ENCODE measurements around the gene WDR38.

Gene WDR38

DNA sequence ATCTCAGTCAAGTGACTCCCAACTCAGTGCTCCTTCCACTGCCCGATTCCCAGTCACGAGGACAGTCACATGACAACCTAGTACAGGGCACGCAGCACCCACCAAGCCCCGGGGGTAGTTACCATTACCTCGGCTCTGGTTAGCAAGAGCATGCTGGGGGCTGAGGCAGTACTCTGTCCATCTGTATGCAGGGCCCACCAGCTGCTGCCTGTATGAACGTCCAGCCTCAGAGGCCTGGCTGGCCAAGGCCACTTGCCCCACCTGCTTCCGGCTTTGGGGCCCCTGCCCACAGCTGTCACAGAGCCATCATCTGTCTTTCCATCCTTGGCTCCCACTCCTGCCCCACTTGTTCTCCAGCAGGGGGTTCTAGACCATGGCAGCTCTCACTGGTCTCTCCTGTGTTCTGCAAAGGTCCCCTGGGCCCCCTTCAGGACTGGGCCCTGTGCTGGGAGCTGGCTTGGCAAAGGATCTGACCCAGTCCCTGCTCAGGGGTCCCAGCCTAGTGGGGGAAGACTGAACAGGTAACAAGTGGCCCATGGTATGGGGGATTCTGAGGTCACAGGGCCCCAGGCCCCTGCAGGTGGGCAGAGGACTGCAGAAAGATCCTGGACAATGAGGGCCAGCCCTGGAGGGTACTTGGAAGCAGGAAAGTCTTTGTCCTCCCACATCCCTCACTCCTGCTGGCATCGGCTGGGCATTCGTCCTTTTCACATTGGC, 5.2 kb downstream of the WDR38 start:
- DNase-seq (ENCODE audit: low spot score), result no peak

DNA sequence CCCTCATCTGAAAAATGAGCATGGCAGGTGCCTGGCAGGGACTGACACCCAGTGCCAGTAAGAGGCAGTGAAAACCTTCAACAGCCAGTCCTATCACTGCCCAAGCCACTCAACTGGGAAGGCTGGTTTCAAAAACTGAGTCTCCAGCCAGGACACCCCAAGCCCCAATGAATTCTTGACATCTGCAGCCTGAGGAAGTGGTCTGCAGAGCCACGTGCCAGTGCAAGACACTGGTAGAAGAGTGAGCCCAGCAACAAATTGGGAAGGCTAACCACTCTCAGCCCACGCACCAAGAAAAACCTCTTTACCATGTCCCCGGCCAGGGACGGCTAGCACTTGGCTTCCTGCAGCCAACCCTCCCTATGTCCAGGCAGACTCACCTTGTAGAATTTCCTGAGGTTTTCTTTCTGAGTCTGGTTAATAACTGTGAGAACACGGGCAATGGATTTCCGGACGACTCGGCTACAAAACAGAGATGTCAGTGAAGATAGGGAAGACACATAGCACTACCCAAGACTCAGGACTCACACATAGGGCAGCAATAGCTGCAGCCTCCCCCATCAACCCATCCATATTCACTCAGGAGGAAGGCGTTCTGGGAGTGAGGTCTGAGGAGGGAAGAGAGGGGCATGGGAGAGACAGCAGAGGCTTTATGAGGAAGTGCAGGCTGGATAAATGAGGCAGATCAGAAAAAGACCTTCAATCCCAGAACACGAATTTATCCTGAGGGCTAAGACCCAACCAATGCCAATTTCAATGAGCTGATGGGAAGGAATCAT, 6.7 kb downstream of the WDR38 start:
- DNase-seq (ENCODE audit: low spot score), result no peak

DNA sequence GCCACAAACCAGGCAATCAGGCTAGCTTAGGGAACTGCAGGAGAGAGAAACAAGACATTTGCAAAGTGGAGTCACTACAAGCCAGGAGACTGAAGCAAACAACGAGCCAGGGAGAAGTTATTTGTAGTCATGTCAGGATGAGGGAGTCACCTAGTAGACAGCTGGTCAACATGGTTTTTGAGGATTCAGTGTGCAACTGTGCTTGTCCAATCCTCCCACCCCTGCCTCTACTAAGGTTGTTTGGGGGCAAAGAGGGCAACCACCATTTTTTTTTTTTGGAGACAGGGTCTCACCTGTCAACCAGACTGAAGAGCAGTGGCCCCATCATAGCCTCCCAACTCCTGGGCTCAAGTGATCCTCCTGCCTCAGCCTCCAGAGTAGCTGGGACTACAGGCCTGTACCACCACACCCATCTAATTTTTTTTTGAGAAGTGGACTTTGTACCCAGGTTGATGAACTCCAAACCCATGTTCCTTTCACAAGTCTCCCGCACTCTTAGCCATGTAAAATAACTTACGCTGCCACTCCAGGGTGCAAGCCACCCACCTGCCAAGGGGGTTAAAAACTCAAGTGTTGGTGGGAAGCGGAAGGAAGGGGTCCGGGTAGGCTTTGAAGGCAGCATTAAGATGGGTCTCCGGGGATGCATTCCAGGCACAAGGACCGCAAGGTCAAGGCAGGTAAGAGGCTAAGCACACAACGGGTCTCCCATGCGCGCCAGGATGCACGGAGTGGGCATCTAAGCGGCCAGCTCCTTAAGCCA, 7.5 kb downstream of the WDR38 start:
- DNase-seq (ENCODE audit: low spot score), result no peak

DNA sequence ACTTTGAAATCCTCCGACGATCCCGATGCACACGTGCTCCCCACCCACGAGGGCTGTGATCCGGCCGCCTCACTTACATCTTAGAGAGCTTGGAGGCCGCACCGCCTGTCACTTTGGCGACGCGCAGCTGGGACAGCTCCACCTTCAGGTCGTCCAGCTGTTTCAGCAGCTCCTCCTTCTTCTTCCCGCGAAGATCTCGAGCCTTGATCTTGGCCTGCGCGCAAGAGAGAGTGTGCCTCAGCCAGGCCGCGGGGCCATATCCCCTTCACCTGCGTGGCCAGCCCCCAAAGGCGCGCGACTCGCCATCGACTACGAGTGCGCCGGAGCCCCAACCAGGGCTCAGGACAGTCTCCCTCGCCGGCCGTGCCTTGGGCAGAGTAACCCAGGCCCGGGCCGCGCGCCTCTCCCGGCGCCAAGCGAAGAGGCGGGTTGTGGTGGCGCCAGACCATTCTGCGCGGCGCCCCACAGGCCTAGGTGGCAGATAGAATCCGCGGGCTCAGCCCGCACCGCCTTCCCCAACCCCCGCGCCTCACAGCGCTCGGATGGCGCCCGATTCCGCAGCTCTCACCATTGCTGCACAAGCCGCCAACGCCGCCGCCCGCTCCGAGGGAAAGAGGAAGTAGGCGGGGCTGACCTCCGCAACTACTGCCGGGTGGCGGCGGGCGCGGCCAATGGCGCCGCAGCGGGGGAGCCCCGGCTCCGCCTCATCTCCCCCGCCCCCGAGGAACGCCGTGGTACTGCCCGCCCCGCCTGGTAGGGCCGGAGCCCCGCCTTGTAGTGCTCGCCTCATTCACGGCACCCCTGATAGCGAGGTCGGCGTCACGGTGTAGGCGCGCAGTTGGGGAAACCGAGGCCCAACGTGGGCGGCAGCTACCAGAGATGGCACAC, 8.3 kb downstream of the WDR38 start, which contains the start of the genes ARPC5L and RPL35:
Gene ARPC5L (plus strand): TSS at position 789 of the 888 bp plus-strand sequence. CDS start 7,161 bp downstream, outside the sequence.
Gene RPL35 (minus strand): TSS at position 616 of the 888 bp plus-strand sequence. CDS start 45 bp downstream, at position 571.
- DNase-seq (ENCODE audit: low spot score), result peak; percentile 97

DNA sequence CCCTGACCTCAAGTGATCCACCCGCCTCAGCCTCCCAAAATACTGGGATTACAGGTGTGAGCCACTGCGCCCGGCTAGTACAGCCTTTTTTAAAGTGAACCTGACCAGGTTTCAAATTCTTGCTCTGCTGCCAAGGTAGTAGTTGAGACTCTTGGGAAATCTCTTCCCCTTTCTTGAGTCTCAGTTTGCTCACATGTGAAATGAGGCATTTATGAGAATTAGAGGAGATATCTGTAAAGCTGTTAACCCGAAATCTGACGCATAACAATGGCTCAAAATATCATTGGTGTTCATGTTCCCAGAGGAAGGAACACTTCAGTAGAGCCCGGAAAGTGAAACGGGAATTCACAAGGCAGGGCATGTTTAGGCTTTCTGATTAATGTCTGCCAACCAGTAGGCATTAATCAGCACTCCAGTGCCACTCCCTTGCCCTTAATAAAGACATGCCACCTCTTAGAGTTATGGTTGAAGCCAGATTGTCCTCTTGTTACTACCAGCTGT, 10.2 kb downstream of the WDR38 start:
- no peak for DNase-seq (ENCODE audit: low spot score)

DNA sequence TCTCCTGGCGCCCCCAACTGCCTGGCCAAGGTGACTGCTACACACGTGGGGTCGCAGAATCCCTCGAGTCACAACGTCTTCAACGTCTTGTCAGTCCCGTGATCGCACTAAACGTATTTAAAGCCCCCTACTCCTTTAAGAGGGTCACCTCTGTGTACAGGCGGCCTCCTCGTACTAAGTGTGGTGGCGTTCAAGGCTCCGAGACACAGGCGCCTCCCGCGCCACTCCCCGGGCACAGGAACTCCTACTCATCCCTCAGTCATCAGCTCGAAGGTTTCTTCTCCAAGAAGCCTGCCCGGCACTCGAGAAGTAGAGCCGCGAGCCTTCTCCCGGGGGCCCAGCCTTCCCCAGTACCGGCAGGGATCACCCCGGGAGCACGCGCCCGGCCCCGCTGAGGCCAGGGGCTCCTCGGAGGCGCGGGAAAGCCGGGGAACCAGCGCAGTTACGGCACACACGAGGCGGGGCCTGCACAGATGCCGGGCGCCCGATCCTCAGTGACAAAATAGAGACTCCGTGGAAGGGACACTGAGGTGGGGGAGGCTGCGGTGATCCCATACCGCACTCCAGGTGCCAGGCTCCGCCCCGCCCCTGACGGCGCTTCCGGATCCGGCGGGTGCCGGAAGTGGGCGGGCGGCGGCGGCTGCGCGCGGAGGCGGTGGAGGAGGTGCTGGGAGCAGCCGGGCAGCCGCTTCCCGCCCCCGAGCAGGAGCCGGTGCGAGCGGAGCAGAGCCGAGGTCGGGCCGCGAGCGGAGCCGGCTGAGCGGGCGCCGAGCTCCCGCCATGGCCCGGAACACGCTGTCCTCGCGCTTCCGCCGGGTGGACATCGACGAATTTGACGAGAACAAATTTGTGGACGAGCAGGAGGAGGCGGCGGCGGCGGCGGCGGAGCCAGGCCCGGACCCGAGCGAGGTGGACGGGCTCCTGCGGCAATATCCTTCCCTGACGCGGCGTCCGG, 15.5 kb downstream of the WDR38 start:
- DNase-seq (ENCODE audit: low spot score), result peak; percentile 95

DNA sequence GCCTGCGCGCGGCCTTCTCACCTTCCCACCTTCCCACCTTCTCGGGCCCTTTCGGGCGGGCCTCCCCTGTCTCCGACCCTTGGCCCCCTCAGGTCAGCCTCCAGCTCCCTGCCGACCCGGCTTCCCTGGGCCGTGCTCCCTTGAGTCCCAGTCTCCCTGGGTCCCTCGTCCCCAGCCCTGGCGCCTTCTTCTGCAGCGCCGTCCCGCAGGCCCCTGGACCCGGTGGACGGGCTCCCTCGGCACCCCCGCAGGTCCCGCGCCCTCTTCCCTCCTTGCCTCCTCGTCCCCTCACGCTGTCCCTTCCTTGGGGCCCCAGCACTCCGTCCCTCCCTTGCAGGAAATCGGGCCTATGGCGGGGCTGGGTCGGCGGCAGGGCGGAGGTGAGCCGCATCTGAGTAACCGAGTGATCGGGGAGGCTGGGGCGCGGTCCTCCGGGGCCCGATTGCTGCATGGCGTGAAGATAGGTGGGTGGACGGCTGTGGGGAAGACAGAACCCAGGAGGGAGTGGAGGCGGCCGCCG, 16.3 kb downstream of the WDR38 start:
- peak; percentile 52 for DNase-seq (ENCODE audit: low spot score)

DNA sequence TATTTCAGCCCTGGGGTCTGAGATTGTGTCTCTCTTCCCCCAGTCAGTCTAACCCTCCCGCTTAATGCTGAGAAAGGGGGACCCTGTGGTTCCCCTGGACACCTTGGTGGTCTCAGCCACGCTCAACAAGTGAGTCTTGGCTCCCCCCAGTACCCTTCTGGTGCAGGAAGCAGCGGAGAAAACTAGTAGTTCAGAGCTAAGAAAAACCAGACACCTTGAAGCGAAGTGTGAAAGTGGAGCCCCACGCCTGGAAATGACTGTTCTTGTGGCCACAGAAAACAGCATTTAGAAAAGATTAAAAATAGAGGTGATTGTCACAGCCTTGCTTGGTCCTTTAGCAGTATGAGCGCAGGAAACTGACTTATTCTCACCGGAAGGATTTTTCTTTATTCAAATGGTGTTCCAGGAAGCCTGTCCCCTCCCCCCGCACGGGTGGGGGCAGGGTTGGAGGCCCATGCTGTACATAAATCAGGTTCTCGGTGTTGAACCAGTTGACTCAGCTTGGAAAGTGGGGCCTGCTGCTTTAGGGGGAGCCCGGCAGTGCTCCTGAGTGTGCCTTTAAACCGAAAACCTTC, 16.8 kb downstream of the WDR38 start:
- DNase-seq (ENCODE audit: low spot score), result no peak

DNA sequence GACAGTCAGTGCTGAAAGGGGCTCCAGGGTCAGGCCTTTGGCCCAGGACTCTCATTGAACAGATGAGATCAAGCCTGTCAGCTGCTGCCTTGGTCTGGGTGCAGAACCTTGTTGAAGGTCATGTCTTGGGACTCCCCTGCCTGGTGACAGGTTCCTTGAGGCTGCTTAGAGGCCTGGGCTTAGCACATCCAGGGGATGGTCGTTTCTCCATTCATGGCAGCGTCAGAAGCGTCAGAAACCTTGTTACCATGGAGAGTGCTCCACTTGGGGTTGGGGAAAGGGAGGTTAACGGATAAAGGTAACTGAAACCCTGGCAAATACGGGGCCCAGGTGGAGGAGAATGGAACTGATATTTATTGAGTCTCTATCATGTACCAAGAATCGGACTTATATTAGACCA, 17.5 kb downstream of the WDR38 start:
- no peak for DNase-seq (ENCODE audit: low spot score)

DNA sequence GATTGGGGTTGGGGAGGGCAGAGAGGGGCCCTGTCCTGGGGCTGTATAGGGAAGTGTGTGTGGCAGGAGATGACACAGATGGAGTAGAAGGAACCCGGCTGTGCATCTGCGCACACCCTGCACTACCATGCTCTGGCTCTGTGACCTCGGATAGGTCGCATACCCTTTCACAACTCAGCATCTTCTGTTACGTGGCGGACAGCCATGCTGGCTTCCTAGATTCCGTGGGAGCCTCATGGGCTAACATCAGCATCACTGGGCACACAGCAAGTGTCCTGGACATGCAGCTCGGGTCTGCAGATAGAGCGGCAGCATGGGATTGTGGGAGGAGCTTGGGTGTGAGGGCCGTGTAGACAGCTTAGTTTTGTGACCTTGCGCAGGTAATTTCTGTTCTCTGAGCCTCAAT, 17.9 kb downstream of the WDR38 start:
- no peak for DNase-seq (ENCODE audit: low spot score)

DNA sequence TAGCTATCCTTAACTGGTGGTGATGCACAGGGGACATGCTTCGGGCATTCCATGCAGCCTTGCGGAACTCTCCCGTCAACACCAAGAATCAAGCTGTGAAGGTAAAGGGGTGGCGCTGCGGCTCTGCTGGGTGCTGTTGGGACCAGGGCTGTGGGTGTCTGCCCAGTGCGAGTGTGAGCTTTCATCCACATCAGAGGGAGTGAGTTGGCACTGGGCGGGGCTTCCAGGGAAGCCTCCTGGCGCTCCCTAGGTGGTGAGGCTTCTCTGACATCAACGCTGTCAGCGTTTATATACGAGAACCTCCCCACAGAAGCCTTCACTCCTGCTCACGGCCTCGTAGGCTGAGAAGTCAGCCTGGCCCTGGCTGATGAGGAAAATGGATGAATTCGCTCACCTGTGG, 20.4 kb downstream of the WDR38 start:
- DNase-seq (ENCODE audit: low spot score), result no peak

DNA sequence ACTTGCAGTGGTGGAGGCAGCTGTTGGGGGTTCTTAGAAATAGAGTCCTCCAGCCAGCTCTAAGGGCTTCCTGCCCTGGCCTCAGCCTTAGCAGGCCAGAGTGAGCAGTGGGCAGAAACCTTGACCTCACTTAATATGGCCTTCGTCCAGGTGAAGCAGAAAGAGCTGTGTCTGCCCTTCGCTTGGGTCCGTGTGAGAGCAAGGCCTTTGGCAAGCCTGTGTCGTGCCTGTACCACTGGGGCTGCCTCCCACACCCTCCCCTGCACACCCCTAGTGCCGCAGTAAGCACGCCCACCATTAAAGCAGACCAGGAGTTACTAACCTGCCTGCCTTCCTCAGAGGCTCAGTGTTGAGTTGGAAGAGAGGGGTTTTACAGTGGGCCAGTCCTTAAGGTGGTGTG, 22.2 kb downstream of the WDR38 start:
- no peak for DNase-seq (ENCODE audit: low spot score)

DNA sequence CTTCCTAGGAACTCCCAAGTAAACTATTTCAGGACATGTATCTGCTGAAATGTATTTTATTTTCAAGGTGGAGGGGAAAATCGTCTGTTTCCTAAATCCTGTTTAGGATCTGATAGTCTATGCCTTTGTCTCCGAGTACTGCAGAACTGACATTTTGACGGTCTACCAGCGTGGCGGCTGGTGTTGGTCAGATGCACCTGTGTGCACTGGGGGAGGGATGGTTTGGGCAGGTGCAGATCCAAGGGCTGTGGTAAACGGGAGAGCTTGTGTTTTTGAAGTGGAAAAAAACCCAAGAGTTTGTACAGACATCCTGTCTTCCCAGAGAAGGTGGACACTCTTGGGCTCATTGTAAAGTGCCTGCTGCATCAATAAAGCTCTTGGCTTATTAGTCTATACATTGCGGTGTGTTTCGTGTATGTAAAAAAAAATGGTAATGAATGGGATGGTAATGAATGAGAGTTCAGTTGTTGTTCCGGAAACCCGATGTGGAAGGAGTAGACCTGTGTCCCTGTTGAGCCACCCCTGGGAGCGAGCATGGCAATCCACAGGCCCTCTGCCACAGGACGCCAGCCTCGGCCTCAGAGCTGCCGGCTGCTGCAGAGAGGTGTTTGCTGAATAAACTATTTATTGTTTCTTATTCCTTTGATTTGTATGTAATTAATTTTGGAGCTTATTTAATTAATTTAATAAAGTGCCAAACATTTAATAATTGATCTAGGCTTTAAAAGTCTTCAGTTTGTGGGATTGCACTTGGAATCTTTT, 23.9 kb downstream of the WDR38 start:
- no peak for DNase-seq (ENCODE audit: low spot score)

DNA sequence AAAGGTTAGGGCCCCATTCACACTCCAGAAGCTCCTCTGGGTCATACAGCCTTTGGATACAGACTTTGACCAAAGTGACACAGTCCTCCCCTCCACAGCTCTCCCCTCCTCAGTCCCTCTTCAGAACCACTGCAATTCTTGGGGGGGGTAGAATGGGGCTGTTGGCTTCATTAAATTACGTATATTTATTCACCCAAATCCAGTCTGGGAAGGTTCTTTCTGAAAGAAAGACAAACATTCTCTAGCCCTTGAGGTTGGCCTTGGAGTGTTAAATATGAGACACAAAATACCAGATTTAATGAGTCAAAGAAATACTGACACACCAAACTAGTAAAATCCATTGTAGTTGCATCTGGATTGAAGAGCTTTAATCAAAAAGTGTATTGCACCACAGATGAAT, 24.8 kb downstream of the WDR38 start:
- DNase-seq (ENCODE audit: low spot score), result no peak

DNA sequence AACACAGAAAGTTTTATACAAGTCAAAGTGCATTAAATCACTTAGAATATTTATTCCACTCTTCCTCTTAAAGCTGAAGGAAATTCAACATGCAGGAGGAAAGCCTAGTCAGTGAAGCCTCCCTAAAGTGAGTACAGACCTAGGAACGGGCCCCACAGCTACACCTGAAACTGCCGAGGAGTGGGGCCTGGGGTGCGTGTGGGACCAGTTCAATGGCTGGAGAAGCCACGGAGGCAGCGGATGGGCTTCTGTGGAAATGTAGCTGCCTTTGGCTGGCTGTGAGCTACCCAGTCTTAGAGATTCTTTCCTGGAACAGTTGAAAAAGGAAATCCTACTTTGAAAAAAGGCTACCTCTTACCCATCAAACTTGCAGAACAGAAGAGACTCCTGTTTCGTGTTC, 25.3 kb downstream of the WDR38 start:
- no peak for DNase-seq (ENCODE audit: low spot score)

DNA sequence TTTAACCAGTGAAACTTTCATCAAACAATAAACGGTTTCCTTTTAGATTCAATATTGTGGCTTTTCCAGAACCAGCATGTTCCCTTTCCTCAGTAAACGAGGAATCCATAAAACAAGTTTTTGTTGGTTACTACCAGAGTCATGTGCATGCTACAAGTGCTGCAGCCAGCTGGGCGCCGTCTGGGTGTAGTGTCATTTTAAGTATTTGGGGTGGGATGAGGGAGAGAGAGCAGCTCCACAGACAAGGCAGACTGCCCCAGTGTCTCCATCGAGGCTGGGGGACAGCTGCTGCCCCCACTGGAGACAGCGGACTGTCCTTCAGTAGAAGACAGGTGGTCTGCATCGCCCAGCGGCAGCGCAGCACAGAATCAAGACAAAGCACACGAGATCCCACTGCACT, 26.0 kb downstream of the WDR38 start:
- DNase-seq (ENCODE audit: low spot score), result no peak

DNA sequence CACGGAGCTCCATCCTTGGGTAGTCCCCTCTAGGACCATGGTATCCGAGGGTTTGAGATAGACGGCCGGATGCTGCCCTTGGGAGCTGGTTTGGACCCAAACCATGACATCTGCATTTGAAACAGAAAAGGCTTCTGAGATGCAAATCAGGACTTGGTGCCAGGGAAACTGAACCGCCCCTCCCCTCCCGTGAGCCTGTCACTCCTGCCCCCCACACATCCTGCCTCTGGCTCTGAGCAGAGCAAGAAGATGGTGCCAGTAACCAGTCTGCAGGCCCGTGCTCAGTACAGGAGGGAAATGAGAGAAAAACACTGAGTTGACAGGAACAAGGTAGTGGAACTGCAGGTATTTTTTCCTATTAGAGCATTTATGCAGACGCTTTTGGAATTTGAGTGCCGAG, 27.2 kb downstream of the WDR38 start:
- DNase-seq (ENCODE audit: low spot score), result no peak

DNA sequence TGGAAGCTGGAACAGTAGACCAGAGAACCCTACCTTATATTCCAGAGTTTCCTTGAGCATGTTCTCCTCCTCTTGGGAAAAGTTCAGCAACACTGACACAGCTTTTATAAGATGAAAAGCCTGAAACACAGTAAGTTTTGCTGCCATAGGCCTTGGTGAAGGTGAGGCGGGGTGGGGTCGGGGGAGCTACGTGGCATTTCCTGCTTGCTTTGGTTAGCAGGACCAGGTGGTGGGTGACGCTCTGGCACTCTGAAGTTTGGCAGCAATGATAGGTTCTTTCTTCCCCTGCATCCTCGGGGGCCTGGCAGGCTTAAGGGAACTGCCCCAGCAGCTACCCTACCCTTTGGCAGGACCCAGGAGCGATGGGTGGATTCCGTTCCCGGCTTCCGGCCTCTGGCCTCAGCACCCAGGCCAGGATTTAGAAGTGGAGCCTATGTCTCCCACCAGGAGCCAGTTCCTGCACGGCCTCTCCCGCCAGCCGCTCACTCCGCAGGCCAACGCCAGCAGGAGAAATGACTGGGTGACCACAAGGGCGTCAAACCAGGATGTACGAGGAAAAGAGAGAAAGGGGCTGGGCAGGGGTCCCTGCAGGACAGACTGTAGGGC, 28.0 kb downstream of the WDR38 start:
- no peak for DNase-seq (ENCODE audit: low spot score)

All from HuH-7.5 (cell line).